IPS-20b (cell line): Measurements from ENCODE around the gene CCDC7.
"Not testable (repeated sequence)": the region's sequence is repeated elsewhere in the genome, so short reads cannot be mapped to it uniquely, and the experiment has no call there.

Experiments
- H3K27ac ChIP-seq: one replicate; pipeline ENCODE4 v1.5.1; 2013; ENCODE audit warnings: low read length
- H3K27me3 ChIP-seq: 2 replicates; pipeline ENCODE4 v1.6.1; 2013; ENCODE audit warnings: mild to moderate bottlenecking, low read length, inconsistent platforms; ENCODE audit not compliant: insufficient read depth
- H3K36me3 ChIP-seq: 2 replicates; pipeline ENCODE4 v1.6.1; 2013; ENCODE audit warnings: low read depth, mild to moderate bottlenecking, inconsistent platforms, low read length, moderate library complexity; ENCODE audit not compliant: insufficient read depth
- H3K4me1 ChIP-seq: 2 replicates; pipeline ENCODE4 v1.6.1; 2013; ENCODE audit warnings: mild to moderate bottlenecking, control low read depth, inconsistent platforms, low read length, moderate library complexity; ENCODE audit not compliant: insufficient read depth
- H3K4me3 ChIP-seq: 2 replicates; pipeline ENCODE4 v1.5.1; 2013; ENCODE audit warnings: mild to moderate bottlenecking, low read length, inconsistent platforms
- H3K9ac ChIP-seq: 2 replicates; pipeline ENCODE4 v1.6.1; 2013; ENCODE audit warnings: low read depth, mild to moderate bottlenecking, inconsistent platforms, low read length, moderate library complexity
- H3K9me3 ChIP-seq: 2 replicates; pipeline ENCODE4 v1.6.1; 2013; ENCODE audit warnings: mild to moderate bottlenecking, low read depth, low read length, inconsistent platforms; ENCODE audit not compliant: insufficient read depth

CCDC7 gene

DNA sequence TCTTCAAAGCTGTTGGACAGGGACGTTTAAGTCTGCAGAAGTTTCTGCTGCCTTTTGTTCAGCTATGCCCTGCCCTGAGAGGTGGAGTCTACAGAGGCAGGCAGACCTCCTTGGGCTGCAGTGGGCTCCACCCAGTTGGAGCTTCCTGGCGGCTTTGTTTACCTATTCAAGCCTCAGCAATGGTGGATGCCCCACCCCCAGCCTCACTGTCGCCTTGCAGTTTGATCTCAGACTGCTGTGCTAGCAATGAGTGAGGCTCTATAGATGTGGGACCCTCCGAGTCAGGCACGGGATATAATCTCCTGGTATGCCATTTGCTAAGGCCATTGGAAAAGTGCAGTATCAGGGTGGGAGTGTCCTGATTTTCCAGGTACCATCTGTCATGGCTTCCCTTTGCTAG lies 152.1 kb downstream of the CCDC7 start:
- not testable (repeated sequence) for H3K27ac ChIP-seq, H3K27me3 ChIP-seq

DNA sequence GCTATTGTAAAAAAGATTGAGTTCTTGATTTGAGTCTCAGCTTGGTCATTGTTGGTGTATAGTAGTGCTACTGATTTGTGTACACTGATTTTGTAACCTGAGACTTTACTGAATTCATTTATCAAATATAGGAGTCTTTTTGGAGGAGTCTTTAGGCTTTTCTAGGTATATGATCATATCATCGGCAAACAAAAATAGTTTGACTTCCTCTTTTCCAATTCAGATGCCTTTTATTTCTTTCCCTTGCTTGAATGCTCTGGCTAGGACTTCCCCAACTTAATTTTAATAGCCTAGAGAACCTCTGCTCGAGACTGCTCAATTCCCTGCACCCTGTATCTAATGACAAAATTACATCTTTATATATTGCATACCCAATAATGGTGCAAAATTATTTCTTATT lies 154.4 kb downstream of the CCDC7 start:
- no peaks in the 10 kb centered on the region for H3K4me1 ChIP-seq
- no peaks in the 10 kb centered on the region for H3K36me3 ChIP-seq
- no peaks in the 10 kb centered on the region for H3K27me3 ChIP-seq
- no peak overlapping the region for H3K4me3 ChIP-seq
- H3K9me3 ChIP-seq: peaks cover 25% of the 10 kb centered on the region
- no peak overlapping the region for H3K27ac ChIP-seq
- no peak overlapping the region for H3K9ac ChIP-seq

More for the DNA sequence above, 152.1 kb downstream of the CCDC7 start:
- not testable (repeated sequence) for H3K36me3 ChIP-seq, H3K9ac ChIP-seq, H3K4me3 ChIP-seq, H3K4me1 ChIP-seq
- H3K9me3 ChIP-seq: peaks cover 25% of the 10 kb centered on the region

DNA sequence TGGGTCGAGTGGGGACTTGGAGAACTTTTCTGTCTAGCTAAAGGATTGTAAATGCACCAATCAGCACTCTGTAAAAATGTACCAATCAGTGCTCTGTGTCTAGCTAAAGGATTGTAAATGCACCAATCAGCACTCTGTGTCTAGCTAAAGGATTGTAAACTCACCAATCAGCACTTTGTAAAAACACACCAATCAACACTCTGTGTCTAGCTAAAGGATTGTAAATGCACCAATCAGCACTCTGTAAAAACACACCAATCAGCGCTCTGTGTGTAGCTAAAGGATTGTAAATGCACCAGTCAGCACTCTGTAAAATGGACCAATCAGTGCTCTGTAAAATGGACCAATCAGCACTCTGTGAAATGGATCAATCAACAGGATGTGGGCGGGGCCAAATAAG lies 155.6 kb downstream of the CCDC7 start:
- H3K9ac ChIP-seq, H3K27me3 ChIP-seq, H3K36me3 ChIP-seq, H3K27ac ChIP-seq, H3K4me1 ChIP-seq, H3K4me3 ChIP-seq: not testable (repeated sequence)
- peaks cover 25% of the 10 kb centered on the region for H3K9me3 ChIP-seq

DNA sequence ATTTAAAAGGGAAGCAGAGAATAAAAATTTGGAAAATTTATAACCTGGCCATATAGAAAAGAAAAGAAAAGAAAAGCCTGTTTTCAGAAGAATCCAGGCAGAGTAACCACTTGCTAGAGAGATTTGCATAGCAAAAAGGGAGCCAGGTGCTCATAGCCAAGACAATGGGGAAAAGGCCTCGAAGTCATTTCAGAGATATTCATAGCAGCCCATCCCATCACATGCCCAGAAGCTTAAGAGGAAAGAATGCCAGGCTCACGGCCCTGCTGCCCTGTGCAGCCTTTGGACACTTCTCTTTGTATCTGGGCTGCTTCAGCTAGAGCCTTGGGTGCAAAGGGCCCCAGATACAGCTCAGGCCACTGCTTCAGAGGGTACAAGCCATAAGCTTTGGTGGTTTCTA lies 159.8 kb downstream of the CCDC7 start:
- H3K9me3 ChIP-seq: peaks cover 11% of the 10 kb centered on the region

DNA sequence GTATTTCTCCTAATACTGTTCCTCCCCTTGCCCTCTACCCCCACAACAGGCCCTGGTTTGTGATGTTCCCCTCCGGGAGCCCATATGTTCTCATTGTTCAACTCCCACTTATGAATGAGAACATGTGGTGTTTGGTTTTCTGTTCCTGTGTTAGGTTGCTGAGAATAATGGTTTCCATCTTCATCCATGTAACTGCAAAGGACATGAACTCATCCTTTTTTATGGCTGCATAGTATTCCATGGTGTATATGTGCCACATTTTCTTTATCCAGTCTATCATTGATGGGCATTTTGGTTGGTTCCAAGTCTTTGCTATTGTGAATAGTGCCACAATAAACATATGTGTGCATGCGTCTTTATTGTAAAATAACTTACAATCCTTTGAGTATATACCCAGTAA lies 164.6 kb downstream of the CCDC7 start:
- not testable (repeated sequence) for H3K9me3 ChIP-seq, H3K36me3 ChIP-seq

More for the DNA sequence above, 159.8 kb downstream of the CCDC7 start:
- H3K27ac ChIP-seq: no peak overlapping the region
- H3K36me3 ChIP-seq: no peaks in the 10 kb centered on the region
- H3K9ac ChIP-seq: no peak overlapping the region
- no peaks in the 10 kb centered on the region for H3K27me3 ChIP-seq
- no peaks in the 10 kb centered on the region; the same call in 1 of the 2 replicates for H3K4me1 ChIP-seq
- H3K4me3 ChIP-seq: no peak overlapping the region

DNA sequence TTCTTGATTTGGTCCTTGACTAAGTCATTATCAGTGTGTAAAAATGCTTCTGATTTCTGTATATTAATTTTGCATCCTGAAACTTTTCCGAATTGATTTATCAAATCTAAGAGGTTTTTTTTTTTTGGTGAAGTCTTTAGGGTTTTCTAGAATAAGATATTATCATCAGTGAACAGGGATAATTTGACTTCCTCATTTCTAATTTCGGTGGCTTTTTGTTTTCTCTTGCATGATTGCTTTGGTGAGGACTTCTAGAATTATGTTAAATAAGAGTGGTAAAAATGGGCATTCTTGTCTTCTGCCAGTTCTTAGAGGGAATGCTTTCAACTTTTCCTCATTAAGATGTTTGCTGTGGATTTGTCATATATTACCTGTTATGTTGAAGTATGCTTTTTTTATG lies 170.5 kb downstream of the CCDC7 start:
- H3K27me3 ChIP-seq: no peaks in the 10 kb centered on the region
- H3K4me3 ChIP-seq: no peak overlapping the region
- no peak overlapping the region for H3K27ac ChIP-seq
- no peaks in the 10 kb centered on the region for H3K4me1 ChIP-seq
- no peak overlapping the region for H3K9ac ChIP-seq
- no peaks in the 10 kb centered on the region for H3K36me3 ChIP-seq
- H3K9me3 ChIP-seq: peaks cover 3% of the 10 kb centered on the region; the same call in 1 of the 2 replicates

More for the DNA sequence above, 164.6 kb downstream of the CCDC7 start:
- not testable (repeated sequence) for H3K27me3 ChIP-seq, H3K9ac ChIP-seq, H3K4me1 ChIP-seq, H3K4me3 ChIP-seq, H3K27ac ChIP-seq

DNA sequence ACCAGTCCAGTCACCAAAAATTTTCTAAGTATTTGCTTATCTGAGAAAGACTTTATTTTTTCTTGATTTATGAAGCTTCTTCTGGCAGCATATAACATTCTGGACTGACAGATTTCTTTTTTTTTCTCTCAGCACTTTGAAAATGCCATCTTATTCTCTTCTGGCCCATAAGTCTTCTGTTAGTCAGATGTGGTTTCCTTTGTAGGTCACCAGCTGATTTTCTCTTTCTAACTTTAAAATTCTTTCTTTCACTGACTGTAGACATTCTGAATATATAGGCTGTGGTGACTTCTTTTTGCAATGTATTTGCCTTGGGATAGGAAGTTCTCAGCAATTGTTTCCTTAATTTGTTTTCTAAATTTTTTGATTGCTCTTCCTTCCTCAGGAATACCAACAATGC lies 172.5 kb downstream of the CCDC7 start:
- H3K27ac ChIP-seq: no peak overlapping the region
- no peaks in the 10 kb centered on the region for H3K27me3 ChIP-seq
- H3K9me3 ChIP-seq: peaks cover 3% of the 10 kb centered on the region; the same call in 1 of the 2 replicates
- no peak overlapping the region for H3K4me3 ChIP-seq
- H3K36me3 ChIP-seq: no peaks in the 10 kb centered on the region
- no peak overlapping the region for H3K9ac ChIP-seq
- no peaks in the 10 kb centered on the region for H3K4me1 ChIP-seq

DNA sequence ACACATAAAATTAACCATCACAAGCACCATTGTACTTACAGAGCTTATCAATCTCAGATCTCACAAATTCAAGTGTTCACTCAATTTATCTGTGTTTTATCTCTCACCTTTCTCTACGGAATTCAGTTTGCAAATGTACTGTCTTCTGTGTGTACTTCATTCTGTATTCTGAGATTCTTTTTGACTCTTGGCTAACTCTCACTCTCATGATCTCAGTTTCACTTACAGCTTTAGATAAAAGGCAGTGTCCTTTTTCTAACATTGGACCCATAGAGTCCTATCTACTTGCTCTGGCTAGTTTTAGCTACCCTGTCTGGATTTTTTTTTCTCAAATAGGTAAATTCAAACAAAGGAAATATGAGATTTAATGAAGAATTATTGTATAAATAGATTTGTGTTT lies 176.0 kb downstream of the CCDC7 start:
- H3K36me3 ChIP-seq: no peaks in the 10 kb centered on the region
- no peak overlapping the region for H3K27ac ChIP-seq
- H3K4me1 ChIP-seq: no peaks in the 10 kb centered on the region
- peaks cover 6% of the 10 kb centered on the region; the same call in 1 of the 2 replicates for H3K9me3 ChIP-seq
- H3K4me3 ChIP-seq: no peak overlapping the region
- no peaks in the 10 kb centered on the region for H3K27me3 ChIP-seq
- no peak overlapping the region for H3K9ac ChIP-seq

DNA sequence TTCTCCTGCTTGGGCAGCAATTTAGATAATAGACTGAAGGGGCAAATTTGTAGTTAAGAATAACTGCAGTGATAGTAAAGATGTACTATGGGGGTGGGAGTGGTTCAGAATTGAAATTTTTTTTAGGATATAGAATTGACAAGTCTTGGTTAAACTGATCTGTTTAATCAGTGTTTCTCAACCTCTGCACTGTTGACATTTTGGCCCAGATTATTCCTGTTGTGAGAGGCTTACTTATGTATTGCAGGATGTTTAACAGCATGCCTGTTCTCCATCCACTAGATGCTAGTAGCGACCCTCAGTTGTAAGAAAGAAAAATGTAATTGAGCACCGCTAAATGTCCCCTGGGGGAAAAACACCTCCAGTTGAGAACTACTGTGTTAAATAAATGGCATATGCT lies 176.5 kb downstream of the CCDC7 start:
- no peak overlapping the region for H3K9ac ChIP-seq
- H3K36me3 ChIP-seq: no peaks in the 10 kb centered on the region
- no peak overlapping the region for H3K4me3 ChIP-seq
- no peaks in the 10 kb centered on the region for H3K4me1 ChIP-seq
- no peaks in the 10 kb centered on the region for H3K27me3 ChIP-seq
- H3K9me3 ChIP-seq: peaks cover 7% of the 10 kb centered on the region; the same call in 1 of the 2 replicates
- no peak overlapping the region for H3K27ac ChIP-seq

DNA sequence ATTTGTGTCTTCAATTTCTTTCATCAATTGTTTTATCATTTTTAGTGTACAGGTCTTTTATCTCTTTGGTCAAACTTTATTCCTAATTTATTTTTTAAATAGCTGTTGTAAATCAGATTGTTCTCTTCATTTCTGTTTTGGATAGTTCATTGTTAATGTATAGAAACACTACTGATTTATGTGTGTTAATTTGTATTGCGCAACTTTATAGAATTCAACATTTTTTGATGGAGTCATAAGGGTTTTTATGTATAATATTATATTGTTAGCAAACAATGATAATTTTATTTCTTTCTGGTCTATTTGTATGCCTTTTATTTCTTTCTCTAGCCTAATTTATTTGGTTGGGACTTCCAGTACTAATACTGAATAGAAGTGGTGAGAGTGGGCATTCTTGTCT lies 181.2 kb downstream of the CCDC7 start:
- no peaks in the 10 kb centered on the region for H3K36me3 ChIP-seq
- H3K9ac ChIP-seq: no peak overlapping the region
- H3K27ac ChIP-seq: no peak overlapping the region
- H3K27me3 ChIP-seq: no peaks in the 10 kb centered on the region
- peaks cover 7% of the 10 kb centered on the region; the same call in 1 of the 2 replicates for H3K9me3 ChIP-seq
- H3K4me3 ChIP-seq: no peak overlapping the region
- H3K4me1 ChIP-seq: peaks cover 3% of the 10 kb centered on the region; the same call in 1 of the 2 replicates

DNA sequence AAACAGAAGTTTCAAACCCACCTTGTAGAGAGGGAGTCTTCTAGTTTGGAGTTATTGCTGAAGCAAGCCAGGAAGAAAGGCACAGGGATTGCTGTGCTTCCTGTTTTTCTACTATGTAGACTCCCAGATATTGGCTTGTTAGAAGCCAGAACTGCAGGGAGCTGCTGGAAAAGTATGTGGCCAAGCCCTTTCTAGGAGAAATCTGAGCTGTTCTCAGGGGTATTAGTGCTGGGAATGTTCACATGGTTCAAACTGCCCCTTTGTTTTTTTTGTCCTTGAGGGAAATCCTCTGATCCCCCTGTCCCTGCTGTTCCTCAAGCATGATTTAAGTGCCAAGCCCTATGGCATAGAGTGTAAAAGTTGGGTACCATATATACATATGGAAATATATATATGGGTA lies 184.0 kb downstream of the CCDC7 start:
- peaks cover 7% of the 10 kb centered on the region; the same call in 1 of the 2 replicates for H3K9me3 ChIP-seq
- H3K9ac ChIP-seq: no peak overlapping the region
- H3K4me1 ChIP-seq: peaks cover 3% of the 10 kb centered on the region; the same call in 1 of the 2 replicates
- no peaks in the 10 kb centered on the region for H3K27me3 ChIP-seq
- H3K36me3 ChIP-seq: no peaks in the 10 kb centered on the region
- no peak overlapping the region for H3K4me3 ChIP-seq
- no peak overlapping the region for H3K27ac ChIP-seq

DNA sequence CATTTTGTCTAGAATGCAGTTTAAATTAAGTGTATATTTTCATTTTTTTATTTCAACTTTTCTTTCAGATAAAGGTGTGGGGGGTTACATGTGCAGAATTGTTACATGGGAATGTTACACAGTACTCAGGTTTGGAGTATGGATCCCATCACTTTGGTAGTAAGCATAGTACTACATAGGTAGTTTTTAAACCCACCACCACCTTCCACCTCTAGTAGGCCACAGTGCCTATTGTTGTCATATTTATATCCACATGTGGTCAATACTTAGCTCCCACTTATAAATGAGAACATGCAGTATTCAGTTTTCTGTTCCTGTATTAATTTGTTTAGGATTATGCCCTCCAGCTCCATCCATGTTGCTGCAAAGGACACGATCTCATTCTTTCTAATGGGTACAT lies 200.6 kb downstream of the CCDC7 start:
- H3K36me3 ChIP-seq: no peaks in the 10 kb centered on the region

More for the DNA sequence above, 200.6 kb downstream of the CCDC7 start:
- Histone ChIP-seq H3K4me1 (no peaks in the 10 kb centered on the region), H3K4me3 (no peak overlapping the region), H3K27ac (no peak overlapping the region), H3K9ac (no peak overlapping the region), H3K27me3 (no peaks in the 10 kb centered on the region), H3K9me3 (peaks cover 22% of the 10 kb centered on the region)
